ENCODE measurements around the gene CNBD2. TPM values are rescaled to one million over a fixed set of nuclear protein-coding genes. Genes with fewer than 3 reads are reported as not detected.
"Not testable (repeated sequence)": the region's sequence is repeated elsewhere in the genome, so short reads cannot be mapped to it uniquely, and the experiment has no call there.

The CNBD2 gene
- total and polyA plus RNA-seq, 12 donors = 2.1 to 18.0 (median 3.2) TPM

GRCh38 chr20:36010825-36011224 lies 42.4 kb downstream of the CNBD2 start:
- intact Hi-C loops (cut with DNase I) = no loop called here
- H3K4me1 ChIP-seq = no peaks in the 10 kb centered on the region
- no peak for DNase-seq
- TF ChIP-seq CTCF (IDR thresholded peaks at IDR 0.05) = no peak
- H3K4me3 ChIP-seq = no peak overlapping the region
- ATAC-seq = no peak
- WGBS, 2 donors = 76 to 78% methylated on average over 4 of the region's 4 CpGs
- no peaks in the 10 kb centered on the region for H3K27me3 ChIP-seq
- no peaks in the 10 kb centered on the region for H3K9me3 ChIP-seq
- no peaks in the 10 kb centered on the region for H3K36me3 ChIP-seq
- no peak overlapping the region for H3K27ac ChIP-seq

GRCh38 chr20:36015806-36016403 lies 47.5 kb downstream of the CNBD2 start:
- 94 to 95% methylated on average over 1 of the region's 1 CpG for whole genome bisulfite sequencing, 2 donors
- ATAC-seq (no peak), DNase-seq (no peak)
- Histone ChIP-seq H3K4me1 (peaks cover 0 to 13% (median 7%) of the 10 kb centered on the region in 9 donors), H3K36me3 (no peaks in the 10 kb centered on the region), H3K27ac (no peak overlapping the region), H3K27me3 (no peaks in the 10 kb centered on the region), H3K9me3 (no peaks in the 10 kb centered on the region), H3K4me3 (no peak overlapping the region)
- intact Hi-C loops (cut with DNase I) = no loop called here
- no peak for TF ChIP-seq CTCF (IDR thresholded peaks at IDR 0.05)

- H3K9me3 ChIP-seq = no peaks in the 10 kb centered on the region
- no peak for TF ChIP-seq CTCF (IDR thresholded peaks at IDR 0.05)
- H3K4me1 ChIP-seq = peaks cover 0 to 13% (median 7%) of the 10 kb centered on the region in 9 donors
- no peaks in the 10 kb centered on the region for H3K27me3 ChIP-seq
- H3K27ac ChIP-seq = no peak overlapping the region
- DNase-seq = peak in 1 of 2 donors; percentile 7
- no peak overlapping the region for H3K4me3 ChIP-seq
- intact Hi-C loops (cut with DNase I) = no loop called here
- peak in 7 of 8 donors; percentile 20 to 54 (median 42) for ATAC-seq
- no peaks in the 10 kb centered on the region for H3K36me3 ChIP-seq
- 71 to 77% methylated on average over 11 of the region's 11 CpGs for WGBS, 2 donors
Measured at GRCh38 chr20:36017048-36017951, 48.9 kb downstream of the CNBD2 start.

GRCh38 chr20:36018208-36018988 lies 50.0 kb downstream of the CNBD2 start:
- WGBS, 2 donors = 88 to 93% methylated on average over 7 of the region's 7 CpGs
- H3K27me3 ChIP-seq = no peaks in the 10 kb centered on the region
- no peaks in the 10 kb centered on the region for H3K36me3 ChIP-seq
- intact Hi-C loops (cut with DNase I) = no loop called here
- no peak for ATAC-seq
- TF ChIP-seq CTCF (IDR thresholded peaks at IDR 0.05) = no peak
- H3K4me1 ChIP-seq = peaks cover 0 to 13% (median 7%) of the 10 kb centered on the region in 9 donors
- no peak overlapping the region for H3K4me3 ChIP-seq
- no peaks in the 10 kb centered on the region for H3K9me3 ChIP-seq
- DNase-seq = no peak
- no peak overlapping the region for H3K27ac ChIP-seq

GRCh38 chr20:36026131-36026530 lies 57.7 kb downstream of the CNBD2 start:
- H3K4me3 ChIP-seq; ATAC-seq; DNase-seq; H3K9me3 ChIP-seq; H3K27me3 ChIP-seq; H3K27ac ChIP-seq; intact Hi-C loops (cut with DNase I); H3K36me3 ChIP-seq: not testable (repeated sequence)
- H3K4me1 ChIP-seq = peaks cover 0 to 13% (median 0%) of the 10 kb centered on the region in 9 donors
- WGBS, 2 donors = 70 to 76% methylated on average over 7 of the region's 7 CpGs
